Mucosa of stomach (tissue), 1 donor: ENCODE results near the gene NETO1.

Experiments
- H3K27me3 ChIP-seq: one replicate; pipeline ENCODE4 v1.7.0; 2013; ENCODE audit warnings: mild to moderate bottlenecking, low read length; ENCODE audit not compliant: control insufficient read depth, insufficient read depth
- H3K36me3 ChIP-seq: one replicate; pipeline ENCODE4 v1.7.0; 2013; ENCODE audit warnings: low read length; ENCODE audit not compliant: control insufficient read depth, insufficient read depth
- H3K4me1 ChIP-seq: one replicate; pipeline ENCODE4 v1.7.0; 2013; ENCODE audit warnings: mild to moderate bottlenecking, low read length; ENCODE audit not compliant: control insufficient read depth, insufficient read depth
- H3K4me3 ChIP-seq: one replicate; pipeline ENCODE4 v1.7.0; 2013; ENCODE audit warnings: low read length
- H3K9ac ChIP-seq: one replicate; pipeline ENCODE4 v1.7.0; 2013; ENCODE audit warnings: mild to moderate bottlenecking, low read length, moderate library complexity
- H3K9me3 ChIP-seq: one replicate; pipeline ENCODE4 v1.7.0; 2013; ENCODE audit warnings: mild to moderate bottlenecking, low read length, moderate library complexity; ENCODE audit not compliant: control insufficient read depth
- donor health status: Pancreatic carcinoma.

Gene NETO1

GRCh38 chr18:72834731-72835130 is 33.1 kb downstream of the NETO1 start:
- no peaks in the 10 kb centered on the region for H3K9me3 ChIP-seq
- H3K9ac ChIP-seq = no peak overlapping the region
- no peak overlapping the region for H3K4me3 ChIP-seq
- H3K36me3 ChIP-seq = no peaks in the 10 kb centered on the region
- H3K4me1 ChIP-seq = no peaks in the 10 kb centered on the region
- H3K27me3 ChIP-seq = no peaks in the 10 kb centered on the region

GRCh38 chr18:72833471-72833870 is 34.3 kb downstream of the NETO1 start:
- Histone ChIP-seq H3K9ac (no peak overlapping the region), H3K4me1 (no peaks in the 10 kb centered on the region), H3K27me3 (no peaks in the 10 kb centered on the region), H3K4me3 (no peak overlapping the region), H3K36me3 (no peaks in the 10 kb centered on the region), H3K9me3 (no peaks in the 10 kb centered on the region)

GRCh38 chr18:72830109-72830508 is 37.7 kb downstream of the NETO1 start:
- Histone ChIP-seq H3K27me3 (no peaks in the 10 kb centered on the region), H3K4me3 (no peak overlapping the region), H3K9me3 (no peaks in the 10 kb centered on the region), H3K36me3 (no peaks in the 10 kb centered on the region), H3K4me1 (no peaks in the 10 kb centered on the region), H3K9ac (no peak overlapping the region)

GRCh38 chr18:72828601-72829000 is 39.2 kb downstream of the NETO1 start:
- Histone ChIP-seq H3K9me3 (no peaks in the 10 kb centered on the region), H3K9ac (no peak overlapping the region), H3K4me3 (no peak overlapping the region), H3K4me1 (no peaks in the 10 kb centered on the region), H3K36me3 (no peaks in the 10 kb centered on the region), H3K27me3 (no peaks in the 10 kb centered on the region)

GRCh38 chr18:72826736-72827135 is 41.1 kb downstream of the NETO1 start:
- Histone ChIP-seq H3K4me1 (no peaks in the 10 kb centered on the region), H3K36me3 (no peaks in the 10 kb centered on the region), H3K27me3 (no peaks in the 10 kb centered on the region), H3K9me3 (no peaks in the 10 kb centered on the region), H3K9ac (no peak overlapping the region), H3K4me3 (no peak overlapping the region)

- Histone ChIP-seq H3K27me3 (no peaks in the 10 kb centered on the region), H3K36me3 (no peaks in the 10 kb centered on the region), H3K4me1 (no peaks in the 10 kb centered on the region), H3K9me3 (no peaks in the 10 kb centered on the region), H3K9ac (no peak overlapping the region), H3K4me3 (no peak overlapping the region)
Observed at GRCh38 chr18:72823345-72823744, 44.4 kb downstream of the NETO1 start.

- Histone ChIP-seq H3K4me1 (no peaks in the 10 kb centered on the region), H3K27me3 (no peaks in the 10 kb centered on the region), H3K36me3 (no peaks in the 10 kb centered on the region), H3K9ac (no peak overlapping the region), H3K9me3 (no peaks in the 10 kb centered on the region), H3K4me3 (no peak overlapping the region)
Observed at GRCh38 chr18:72822202-72822601, 45.6 kb downstream of the NETO1 start.

- no peak overlapping the region for H3K9ac ChIP-seq
- no peaks in the 10 kb centered on the region for H3K27me3 ChIP-seq
- no peaks in the 10 kb centered on the region for H3K36me3 ChIP-seq
- H3K4me3 ChIP-seq = no peak overlapping the region
- no peaks in the 10 kb centered on the region for H3K4me1 ChIP-seq
- H3K9me3 ChIP-seq = no peaks in the 10 kb centered on the region
Observed at GRCh38 chr18:72820571-72820970, 47.2 kb downstream of the NETO1 start.

- H3K4me3 ChIP-seq = no peak overlapping the region
- no peaks in the 10 kb centered on the region for H3K27me3 ChIP-seq
- no peaks in the 10 kb centered on the region for H3K36me3 ChIP-seq
- no peaks in the 10 kb centered on the region for H3K9me3 ChIP-seq
- no peaks in the 10 kb centered on the region for H3K4me1 ChIP-seq
- H3K9ac ChIP-seq = no peak overlapping the region
Observed at GRCh38 chr18:72819050-72819449, 48.7 kb downstream of the NETO1 start.

- Histone ChIP-seq H3K4me3 (no peak overlapping the region), H3K27me3 (no peaks in the 10 kb centered on the region), H3K9ac (no peak overlapping the region), H3K9me3 (no peaks in the 10 kb centered on the region), H3K4me1 (no peaks in the 10 kb centered on the region), H3K36me3 (no peaks in the 10 kb centered on the region)
Observed at GRCh38 chr18:72811047-72811446, 56.7 kb downstream of the NETO1 start.

GRCh38 chr18:72808680-72809079 is 59.1 kb downstream of the NETO1 start:
- H3K36me3 ChIP-seq = no peaks in the 10 kb centered on the region
- no peaks in the 10 kb centered on the region for H3K9me3 ChIP-seq
- no peaks in the 10 kb centered on the region for H3K4me1 ChIP-seq
- H3K9ac ChIP-seq = no peak overlapping the region
- H3K27me3 ChIP-seq = no peaks in the 10 kb centered on the region
- no peak overlapping the region for H3K4me3 ChIP-seq

GRCh38 chr18:72799106-72799505 is 68.7 kb downstream of the NETO1 start:
- no peaks in the 10 kb centered on the region for H3K4me1 ChIP-seq

GRCh38 chr18:72783530-72783929 is 84.3 kb downstream of the NETO1 start:
- no peaks in the 10 kb centered on the region for H3K36me3 ChIP-seq
- no peaks in the 10 kb centered on the region for H3K27me3 ChIP-seq
- H3K9ac ChIP-seq = no peak overlapping the region
- no peak overlapping the region for H3K4me3 ChIP-seq
- H3K9me3 ChIP-seq = no peaks in the 10 kb centered on the region
- H3K4me1 ChIP-seq = no peaks in the 10 kb centered on the region

More at GRCh38 chr18:72799106-72799505, 68.7 kb downstream of the NETO1 start:
- Histone ChIP-seq H3K4me3 (no peak overlapping the region), H3K36me3 (no peaks in the 10 kb centered on the region), H3K9me3 (no peaks in the 10 kb centered on the region), H3K9ac (no peak overlapping the region), H3K27me3 (no peaks in the 10 kb centered on the region)
